Lung (tissue), 12 donors: ENCODE measurements around the gene XRCC3. TPM values are rescaled to one million over a fixed set of nuclear protein-coding genes. Genes with fewer than 3 reads are reported as not detected.

Experiments
- ATAC-seq: fragments of 200-7000 bp; cut with Tn5 transposase; one replicate; pipeline ENCODE4 v1.9.1; 2020; ENCODE audit warnings: moderate number of reproducible peaks; ENCODE audit not compliant: insufficient read depth, low FRiP score
- DNase-seq, 3 donors: peaks; one replicate each; pipeline ENCODE4 v3.0.0-alpha.2; 2013 to 2017
- H3K27ac ChIP-seq, 2 donors: one replicate each; pipeline ENCODE4 v1.5.1; 2013; ENCODE audit warnings: mild to moderate bottlenecking in 2 of 2, moderate library complexity in 2 of 2, control low read depth in 1 of 2, inconsistent platforms in 1 of 2, low read depth in 1 of 2, low read length in 1 of 2
- H3K27me3 ChIP-seq, 3 donors: one replicate each; pipeline ENCODE4 v1.5.1; 2013; ENCODE audit warnings: low read length in 2 of 3; ENCODE audit not compliant: control insufficient read depth in 3 of 3, insufficient read depth in 3 of 3
- H3K36me3 ChIP-seq, 4 donors: one replicate each; pipeline ENCODE4 v1.5.1; 2013; ENCODE audit warnings: low read length in 4 of 4, mild to moderate bottlenecking in 1 of 4, moderate library complexity in 1 of 4; ENCODE audit not compliant: control insufficient read depth in 4 of 4, insufficient read depth in 4 of 4
- H3K4me1 ChIP-seq, 5 donors: one replicate each; pipeline ENCODE4 v1.5.1; 2013; ENCODE audit warnings: low read length in 5 of 5, mild to moderate bottlenecking in 2 of 5, moderate library complexity in 1 of 5; ENCODE audit not compliant: control insufficient read depth in 5 of 5, insufficient read depth in 5 of 5
- H3K4me3 ChIP-seq: one replicate; pipeline ENCODE4 v1.5.1; 2013; ENCODE audit warnings: mild to moderate bottlenecking, control low read depth, moderate library complexity
- H3K9ac ChIP-seq, 2 donors: one replicate each; pipeline ENCODE4 v1.5.1; 2013; ENCODE audit warnings: low read length in 2 of 2, control low read depth in 1 of 2; ENCODE audit not compliant: insufficient read depth in 1 of 2
- H3K9me3 ChIP-seq, 4 donors: one replicate each; pipeline ENCODE4 v1.5.1; 2013; ENCODE audit warnings: low read length in 3 of 4, mild to moderate bottlenecking in 1 of 4, moderate library complexity in 1 of 4; ENCODE audit not compliant: control insufficient read depth in 4 of 4, insufficient read depth in 3 of 4
- WGBS, 2 donors: extraction: QIAGEN DNeasy Blood & Tissue Kit; methylation state at CpG; one replicate each; pipeline ENCODE4 v1.1.7; 2013; 5-methylcytosine and 5-hydroxymethylcytosine counted together
- polyA plus RNA-seq, 2 donors: library from polyadenylated mRNA; stranded (reverse); fragments of 200-250 nt; gene quantifications; one replicate each; pipeline ENCODE4 v1.2.1, GENCODE V29; 2013
- total RNA-seq, 2 donors: library from RNA; depleted of rRNA in 1 of 2; stranded (reverse); fragments of >200 nt in 1 of 2; gene quantifications; one replicate each; pipeline ENCODE4 v1.2.1, GENCODE V29; 2014 to 2021
- TF ChIP-seq, protein P1 (sequence below): IDR thresholded peaks from 2 replicates; pipeline ENCODE4 v1.5.1; 2012; ENCODE audit warnings: mild to moderate bottlenecking; ENCODE audit errors: control extremely low read depth, extremely low read depth
- donor health status: control.
- donor health status: control.
- donor health status: Bipolar disorder and iron deficiency.
- donor health status: healthy.
- donor health status: DM: yes; HTN: yes; CAD: no.

XRCC3 gene
- total and polyA plus RNA-seq, 4 donors = 4.4 to 10.4 (median 6.0) TPM

DNA sequence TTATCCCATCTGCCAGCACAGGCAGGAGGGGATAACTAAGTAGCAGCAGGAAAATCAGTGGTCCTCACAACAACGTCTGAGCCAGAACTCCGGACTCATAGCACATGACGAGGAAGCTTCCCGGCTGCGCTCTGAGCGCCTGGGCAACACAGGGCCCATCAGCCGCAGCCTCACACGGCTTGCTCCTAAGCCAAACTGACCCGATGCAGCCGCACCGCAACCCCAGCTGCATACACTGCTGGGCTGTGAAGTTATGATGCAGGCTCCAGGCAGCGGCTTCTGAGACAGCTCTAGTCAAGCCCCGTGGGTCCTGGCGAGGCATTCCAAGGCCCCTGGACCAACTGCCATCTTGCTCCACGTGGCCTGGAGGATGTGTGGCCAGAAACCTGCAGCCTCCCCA is 28.4 kb upstream of the XRCC3 start:
- WGBS, 2 donors = 94 to 95% methylated on average over 15 of the region's 15 CpGs
- Histone ChIP-seq H3K36me3 (peaks cover 0 to 49% (median 9%) of the 10 kb centered on the region in 4 donors), H3K4me1 (no peaks in the 10 kb centered on the region), H3K4me3 (no peak overlapping the region), H3K27ac (no peak overlapping the region), H3K9ac (no peak overlapping the region), H3K9me3 (no peaks in the 10 kb centered on the region), H3K27me3 (no peaks in the 10 kb centered on the region)
- ATAC-seq = no peak
- TF ChIP-seq, protein P1, sequence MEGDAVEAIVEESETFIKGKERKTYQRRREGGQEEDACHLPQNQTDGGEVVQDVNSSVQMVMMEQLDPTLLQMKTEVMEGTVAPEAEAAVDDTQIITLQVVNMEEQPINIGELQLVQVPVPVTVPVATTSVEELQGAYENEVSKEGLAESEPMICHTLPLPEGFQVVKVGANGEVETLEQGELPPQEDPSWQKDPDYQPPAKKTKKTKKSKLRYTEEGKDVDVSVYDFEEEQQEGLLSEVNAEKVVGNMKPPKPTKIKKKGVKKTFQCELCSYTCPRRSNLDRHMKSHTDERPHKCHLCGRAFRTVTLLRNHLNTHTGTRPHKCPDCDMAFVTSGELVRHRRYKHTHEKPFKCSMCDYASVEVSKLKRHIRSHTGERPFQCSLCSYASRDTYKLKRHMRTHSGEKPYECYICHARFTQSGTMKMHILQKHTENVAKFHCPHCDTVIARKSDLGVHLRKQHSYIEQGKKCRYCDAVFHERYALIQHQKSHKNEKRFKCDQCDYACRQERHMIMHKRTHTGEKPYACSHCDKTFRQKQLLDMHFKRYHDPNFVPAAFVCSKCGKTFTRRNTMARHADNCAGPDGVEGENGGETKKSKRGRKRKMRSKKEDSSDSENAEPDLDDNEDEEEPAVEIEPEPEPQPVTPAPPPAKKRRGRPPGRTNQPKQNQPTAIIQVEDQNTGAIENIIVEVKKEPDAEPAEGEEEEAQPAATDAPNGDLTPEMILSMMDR = no peak
- no peak for DNase-seq

DNA sequence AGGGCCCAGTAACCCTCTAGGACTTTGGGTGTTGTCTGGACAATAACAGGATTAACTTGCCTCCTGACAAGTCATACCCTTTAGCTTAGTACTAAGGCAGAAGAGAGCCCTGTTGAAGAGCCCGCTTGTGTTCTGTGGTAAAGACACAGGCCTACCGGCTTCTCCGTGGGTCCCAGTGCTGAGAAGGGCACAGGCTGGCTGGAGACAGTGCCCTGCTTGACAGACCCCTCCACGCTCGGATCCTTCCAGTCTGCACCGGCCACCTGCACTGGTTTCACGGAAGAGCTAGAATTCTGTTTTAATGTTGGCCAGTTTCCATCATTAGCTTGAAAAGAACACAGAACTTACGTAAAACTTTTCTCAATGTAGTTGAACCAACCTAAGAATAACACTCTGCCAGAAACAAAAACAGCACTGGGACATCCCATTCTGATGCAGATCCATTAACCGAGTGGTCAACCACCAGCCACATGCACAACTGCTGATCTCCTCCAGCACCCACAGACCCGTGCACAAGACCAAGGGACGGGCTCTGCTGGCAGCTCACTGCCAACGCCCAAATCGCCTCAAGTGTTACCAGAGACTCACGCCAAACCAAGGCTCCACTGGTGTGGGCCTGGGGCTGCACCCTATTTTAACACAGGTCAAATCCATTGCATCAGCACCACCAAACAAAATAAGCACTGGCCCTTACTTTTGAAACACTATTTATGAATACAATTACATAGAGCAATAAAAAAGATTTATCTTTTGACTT is 27.4 kb upstream of the XRCC3 start:
- TF ChIP-seq, protein P1 = no peak
- Histone ChIP-seq H3K9me3 (no peaks in the 10 kb centered on the region), H3K36me3 (peaks cover 6 to 49% (median 13%) of the 10 kb centered on the region in 4 donors), H3K27me3 (no peaks in the 10 kb centered on the region), H3K27ac (no peak overlapping the region), H3K9ac (no peak overlapping the region), H3K4me1 (no peaks in the 10 kb centered on the region), H3K4me3 (no peak overlapping the region)
- ATAC-seq (no peak), DNase-seq (no peak)
- 94 to 96% methylated on average over 14 of the region's 14 CpGs for WGBS, 2 donors

DNA sequence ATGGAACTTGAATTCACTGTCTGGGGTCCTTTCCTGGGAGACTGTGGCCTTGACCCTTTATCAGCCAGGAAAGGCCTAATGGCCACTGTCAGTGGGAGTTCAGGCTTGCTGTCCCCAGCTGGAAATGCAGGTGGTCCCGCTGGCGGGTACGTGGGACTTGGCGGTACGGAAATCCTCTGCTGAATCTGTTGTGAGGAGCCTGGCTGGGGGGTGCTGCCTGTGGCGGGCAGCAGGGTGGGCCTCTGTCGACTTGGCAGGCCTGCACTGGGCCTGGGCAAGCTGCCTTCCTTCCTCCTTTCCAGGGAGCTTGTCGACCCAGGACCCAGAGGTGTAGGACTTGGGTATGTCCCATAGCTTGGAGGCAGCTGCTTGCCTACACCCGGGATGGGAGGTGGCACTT is 26.6 kb upstream of the XRCC3 start:
- Histone ChIP-seq H3K9me3 (no peaks in the 10 kb centered on the region), H3K9ac (no peak overlapping the region), H3K4me3 (no peak overlapping the region), H3K27me3 (no peaks in the 10 kb centered on the region), H3K27ac (no peak overlapping the region), H3K36me3 (peaks cover 8 to 53% (median 14%) of the 10 kb centered on the region in 4 donors), H3K4me1 (peaks cover 0 to 3% (median 0%) of the 10 kb centered on the region in 5 donors)
- TF ChIP-seq, protein P1 = no peak
- ATAC-seq (no peak), DNase-seq (no peak)
- 83% methylated on average over 9 of the region's 9 CpGs for WGBS, 2 donors
